K562 (cell line): ENCODE results near the gene CHD5. TPM values are rescaled to one million over a fixed set of nuclear protein-coding genes. Genes with fewer than 3 reads are reported as not detected.

Source experiments
- ATAC-seq: fragments of 200-7000 bp; cut with Tn5 transposase; 3 replicates; pipeline ENCODE4 v1.9.1; 2020; ENCODE audit warnings: moderate library complexity
- BruUV-seq: library from RNA; stranded (reverse); fragments of 400-500 nt; replicated peaks from 2 replicates; lab custom pipeline; 2021; lab: Mats Ljungman, UMichigan
- CTCF ChIA-PET: fragments of 300-600 bp; formaldehyde crosslinking; extraction: SDS; loops from one replicate; lab custom pipeline; 2021; ENCODE audit warnings: low intra/inter-chr PET ratio; lab: Yijun Ruan, JAX
- POLR2A ChIA-PET: fragments of 300-600, 350-650 bp; sonication (Branson Sonifier 250); formaldehyde crosslinking; extraction: SDS; loops from one replicate; lab custom pipeline; 2021; ENCODE audit warnings: antibody characterized with exemption, inconsistent platforms; lab: Yijun Ruan, JAX
- DNase-seq, 4 experiments: peaks; one replicate each; pipeline versions ENCODE4 v3.0.0 to v3.0.0-alpha.2; 2011 to 2018; ENCODE audit warnings: low spot score in 3 of 4, mixed read lengths in 3 of 4; ENCODE audit errors: extremely low read depth in 1 of 4
- FAIRE-seq: peaks from 2 replicates; lab custom pipeline; 2011; peaks lifted over from hg19 to GRCh38; lab: Jason Lieb, UNC
- H2AFZ ChIP-seq: 2 replicates; pipeline ENCODE4 v1.6.0; 2011; ENCODE audit warnings: low read depth, low read length, control low read depth, inconsistent platforms
- H3K27ac ChIP-seq: fragments of 200-600 bp; 3 replicates; pipeline ENCODE4 v1.8.0; 2011; ENCODE audit warnings: low read depth, mild to moderate bottlenecking, control low read depth, inconsistent platforms, low read length, moderate library complexity, mixed read lengths; ENCODE audit errors: extremely low read depth
- H3K27me3 ChIP-seq, 2 experiments: fragments of 300-600 bp in 1 of 2; 2 replicates in 1 of 2; 3 replicates in 1 of 2; pipeline versions ENCODE4 v1.6.0 to v1.8.0; 2011; ENCODE audit warnings: inconsistent platforms in 2 of 2, low read length in 2 of 2, mild to moderate bottlenecking in 1 of 2, mixed read lengths in 1 of 2, moderate library complexity in 1 of 2; ENCODE audit not compliant: control insufficient read depth in 2 of 2, insufficient read depth in 2 of 2
- H3K36me3 ChIP-seq: fragments of 300-600 bp; 3 replicates; pipeline ENCODE4 v1.8.0; 2011; ENCODE audit warnings: mild to moderate bottlenecking, low read length, inconsistent platforms; ENCODE audit not compliant: control insufficient read depth, insufficient read depth
- H3K4me1 ChIP-seq, 2 experiments: fragments of 200-600 bp in 1 of 2; replicated peaks in 1 of 2; 2 replicates in 1 of 2; 3 replicates in 1 of 2; pipeline versions ENCODE4 v1.5.1 to v1.8.0; 2011; ENCODE audit warnings: inconsistent platforms in 2 of 2, low read length in 2 of 2, mild to moderate bottlenecking in 1 of 2, mixed read lengths in 1 of 2, moderate library complexity in 1 of 2; ENCODE audit not compliant: control insufficient read depth in 2 of 2, insufficient read depth in 2 of 2
- H3K4me2 ChIP-seq: 2 replicates; pipeline ENCODE4 v1.6.1; 2011; ENCODE audit warnings: low read length, control low read depth, inconsistent platforms, mixed read lengths; ENCODE audit not compliant: insufficient read depth
- H3K4me3 ChIP-seq: fragments of 200-600 bp; sonication (generic), shearing (Covaris generic); 2 replicates; pipeline ENCODE4 v1.5.1; 2016; ENCODE audit warnings: control low read depth, inconsistent platforms
- H3K79me2 ChIP-seq: fragments of 200-600 bp; 3 replicates; pipeline ENCODE4 v1.8.0; 2011; ENCODE audit warnings: low read length, inconsistent platforms; ENCODE audit not compliant: control insufficient read depth, insufficient read depth
- H3K9ac ChIP-seq, 2 experiments: 2 replicates each; pipeline versions ENCODE4 v1.6.0 to v1.6.1; 2011; ENCODE audit warnings: low read depth in 2 of 2, low read length in 2 of 2, control low read depth in 1 of 2, inconsistent platforms in 1 of 2, mild to moderate bottlenecking in 1 of 2, mixed read lengths in 1 of 2; ENCODE audit not compliant: insufficient read depth in 1 of 2
- H3K9me1 ChIP-seq: one replicate; pipeline ENCODE4 v1.6.0; 2011; ENCODE audit warnings: inconsistent platforms, mild to moderate bottlenecking, low read length, moderate library complexity; ENCODE audit not compliant: control insufficient read depth, insufficient read depth
- H3K9me3 ChIP-seq: replicated peaks from 2 replicates; pipeline ENCODE4 v1.5.1; 2011; ENCODE audit warnings: low read depth, low read length, inconsistent platforms; ENCODE audit not compliant: control insufficient read depth, insufficient read depth
- H4K20me1 ChIP-seq: replicated peaks from 2 replicates; pipeline ENCODE4 v1.6.1; 2011; ENCODE audit warnings: low read length, inconsistent platforms, mixed read lengths; ENCODE audit not compliant: control insufficient read depth, insufficient read depth
- KAT8 ChIP-seq: fragments of 450-650 bp; IDR thresholded peaks from 2 replicates; pipeline ENCODE4 v1.6.1; 2016; ENCODE audit warnings: low read depth, mild to moderate bottlenecking
- TCFL5 ChIP-seq: fragments of 250-450 bp; sonication (Bioruptor Pico); conservative IDR thresholded peaks from 2 replicates; pipeline ENCODE4 v1.6.1; 2021; ENCODE audit warnings: mild to moderate bottlenecking, moderate library complexity, matching md5 sums
- ZNF707 ChIP-seq: fragments of 250-450 bp; sonication (Bioruptor Pico); conservative IDR thresholded peaks from 2 replicates; pipeline ENCODE4 v1.8.0; 2022; ENCODE audit warnings: inconsistent platforms, mild to moderate bottlenecking, moderate library complexity
- WGBS: fragments of 100-300 bp; shearing (Covaris generic); methylation state at CpG from one replicate; pipeline ENCODE4 v1.1.6; 2016; ENCODE audit warnings: low coverage, mixed read lengths; ENCODE audit not compliant: insufficient coverage; ENCODE audit errors: missing lambda C conversion rate; 5-methylcytosine and 5-hydroxymethylcytosine counted together
- in situ Hi-C: fragments of 300-500 bp; cut with MboI; formaldehyde crosslinking; loops from 4 replicates; pipeline ENCODE4 v1.15.0; 2018; ENCODE audit warnings: inconsistent platforms, mixed read lengths
- intact Hi-C: fragments of 100-400 bp; cut with micrococcal nuclease; formaldehyde crosslinking; loops from 2 replicates; pipeline ENCODE4 v1.14.2; 2022
- polyA plus RNA-seq, 8 experiments: library from polyadenylated mRNA; depleted of rRNA in 4 of 8; stranded (reverse) in 5 of 8; unstranded in 3 of 8; fragments of >200 nt; fragmentation: Nextera tagmentation in 2 of 8; fragmentation: Illumina TruSeq in 1 of 8; extraction: Ambion mirVana in 2 of 8; extraction: Trizol in 1 of 8; gene quantifications; 2 replicates each; pipeline versions ENCODE4 v1.2.1 to v1.2.3, GENCODE V29; 2011 to 2014; ENCODE audit warnings: inconsistent platforms in 1 of 8, missing spikeins in 1 of 8
- total RNA-seq, 7 experiments: library from RNA; depleted of rRNA in 6 of 7; stranded (reverse); fragments of >200 nt in 6 of 7; fragmentation: Illumina TruSeq in 2 of 7; extraction: Trizol in 2 of 7; gene quantifications; 2 replicates each; pipeline versions ENCODE4 v1.2.1 to v1.2.3, GENCODE V29; 2011 to 2021; ENCODE audit warnings: low replicate concordance in 1 of 7
- TF ChIP-seq, protein P1 (sequence below): IDR thresholded peaks from 2 replicates; pipeline ENCODE4 v1.6.1; 2014; ENCODE audit warnings: antibody characterized with exemption
- TF ChIP-seq, protein P2 (sequence below): sonication (generic); formaldehyde crosslinking; IDR thresholded peaks from 2 replicates; pipeline ENCODE4 v1.8.0; 2022; ENCODE audit warnings: mild to moderate bottlenecking, low read depth, missing genetic modification reagents

Gene CHD5
- total and polyA plus RNA-seq, 9 of the 15 experiments (the other 6 are each of a cell fraction or from before 2014, with no cell fraction given): 0.03 to 0.52 (median 0.11) TPM; not detected in 2

DNA sequence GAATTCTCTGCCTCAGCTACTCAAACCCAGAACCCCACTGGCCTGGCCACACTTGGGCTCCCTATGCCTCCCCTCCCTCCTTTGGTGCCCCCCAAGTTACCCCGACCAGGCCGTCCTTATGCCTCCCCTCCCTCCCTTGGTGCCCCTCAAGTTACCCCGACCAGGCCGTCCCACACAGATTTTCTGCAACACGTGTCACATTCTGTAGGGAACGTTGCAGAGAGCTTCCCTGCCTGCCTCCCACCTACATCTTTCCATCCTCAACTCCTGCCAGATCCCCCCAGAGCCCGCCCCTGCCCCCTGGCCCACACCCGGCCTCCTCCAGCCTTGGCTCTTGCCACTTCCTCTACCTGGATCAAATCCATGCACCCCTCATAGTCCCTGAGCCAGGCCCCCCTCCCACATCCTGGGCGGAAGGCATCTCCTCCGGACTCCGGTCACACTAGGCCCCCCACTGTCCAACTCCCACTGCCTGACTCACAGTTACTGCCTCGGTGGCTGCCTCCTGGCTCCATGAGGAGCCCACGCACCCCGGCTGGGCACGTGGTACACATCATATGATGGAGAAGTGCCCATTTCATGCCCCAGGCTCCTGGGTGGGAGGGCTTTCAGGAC lies 93.3 kb downstream of the CHD5 start (continued):
- TF ChIP-seq, protein P1, sequence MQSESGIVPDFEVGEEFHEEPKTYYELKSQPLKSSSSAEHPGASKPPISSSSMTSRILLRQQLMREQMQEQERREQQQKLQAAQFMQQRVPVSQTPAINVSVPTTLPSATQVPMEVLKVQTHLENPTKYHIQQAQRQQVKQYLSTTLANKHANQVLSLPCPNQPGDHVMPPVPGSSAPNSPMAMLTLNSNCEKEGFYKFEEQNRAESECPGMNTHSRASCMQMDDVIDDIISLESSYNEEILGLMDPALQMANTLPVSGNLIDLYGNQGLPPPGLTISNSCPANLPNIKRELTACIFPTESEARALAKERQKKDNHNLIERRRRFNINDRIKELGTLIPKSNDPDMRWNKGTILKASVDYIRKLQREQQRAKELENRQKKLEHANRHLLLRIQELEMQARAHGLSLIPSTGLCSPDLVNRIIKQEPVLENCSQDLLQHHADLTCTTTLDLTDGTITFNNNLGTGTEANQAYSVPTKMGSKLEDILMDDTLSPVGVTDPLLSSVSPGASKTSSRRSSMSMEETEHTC: no peak

GRCh38 chr1:6086358-6086757 lies 93.8 kb downstream of the CHD5 start:
- Histone ChIP-seq H3K79me2 (no peaks in the 10 kb centered on the region), H3K27me3 (peaks cover 74 to 86% of the 10 kb centered on the region in 2 experiments), H3K4me2 (no peak overlapping the region), H4K20me1 (peaks cover 48% of the 10 kb centered on the region), H3K36me3 (no peaks in the 10 kb centered on the region), H3K4me3 (no peak overlapping the region), H3K9me1 (no peaks in the 10 kb centered on the region), H2AFZ (no peak overlapping the region), H3K9me3 (no peaks in the 10 kb centered on the region), H3K9ac (no peak overlapping the region), H3K27ac (no peak overlapping the region), H3K4me1 (peaks cover 0 to 24% of the 10 kb centered on the region in 2 experiments; a peak in 1 of 5 replicates)
- no peak for ATAC-seq
- CTCF ChIA-PET: no interaction called here
- no TSS peak for BruUV-seq
- intact Hi-C loops: no loop called here
- in situ Hi-C loops: no loop called here
- no peak for TF ChIP-seq TCFL5 (CRISPR knock-in tag)
- no peak for TF ChIP-seq KAT8
- TF ChIP-seq, protein P1: no peak
- TF ChIP-seq, protein P2, sequence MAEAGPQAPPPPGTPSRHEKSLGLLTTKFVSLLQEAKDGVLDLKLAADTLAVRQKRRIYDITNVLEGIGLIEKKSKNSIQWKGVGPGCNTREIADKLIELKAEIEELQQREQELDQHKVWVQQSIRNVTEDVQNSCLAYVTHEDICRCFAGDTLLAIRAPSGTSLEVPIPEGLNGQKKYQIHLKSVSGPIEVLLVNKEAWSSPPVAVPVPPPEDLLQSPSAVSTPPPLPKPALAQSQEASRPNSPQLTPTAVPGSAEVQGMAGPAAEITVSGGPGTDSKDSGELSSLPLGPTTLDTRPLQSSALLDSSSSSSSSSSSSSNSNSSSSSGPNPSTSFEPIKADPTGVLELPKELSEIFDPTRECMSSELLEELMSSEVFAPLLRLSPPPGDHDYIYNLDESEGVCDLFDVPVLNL (CRISPR knock-in tag): no peak
- no peak for TF ChIP-seq ZNF707 (CRISPR knock-in tag)
- POLR2A ChIA-PET: interaction anchor here (2.0 kb wide), 1 partner anchor 18 kb away, joined by 4 read pairs; no protein-coding TSS in a partner anchor
- DNase-seq: no peak
- 13% methylated on average over 13 of the region's 13 CpGs for WGBS
- no peak for FAIRE-seq
